A549 (cell line): ENCODE results near the gene ACAT2. TPM values are rescaled to one million over a fixed set of nuclear protein-coding genes. Genes with fewer than 3 reads are reported as not detected.
"Not testable (repeated sequence)": the region's sequence is repeated elsewhere in the genome, so short reads cannot be mapped to it uniquely, and the experiment has no call there.

Experiments
- ATAC-seq, 2 experiments: fragments of 200-7000 bp in 1 of 2; fragments of >200 bp in 1 of 2; cut with Nextera tagmentation in 1 of 2; cut with Tn5 transposase in 1 of 2; 3 replicates each; pipeline versions ENCODE4 v1.8.0 to v1.9.1; 2018 to 2020; ENCODE audit warnings: mild to moderate bottlenecking in 1 of 2, moderate library complexity in 1 of 2
- CTCF ChIA-PET: fragments of 300-600 bp; sonication (Branson Sonifier 250); formaldehyde crosslinking; extraction: SDS; loops from one replicate; lab custom pipeline; 2021; ENCODE audit warnings: antibody characterized with exemption, inconsistent platforms; lab: Yijun Ruan, JAX
- POLR2A ChIA-PET: fragments of 350-600 bp; formaldehyde crosslinking; extraction: SDS; loops from one replicate; lab custom pipeline; 2021; ENCODE audit warnings: antibody characterized with exemption, inconsistent platforms; lab: Yijun Ruan, JAX
- DNase-seq, 2 experiments: peaks; one replicate each; pipeline versions ENCODE4 v3.0.0 to v3.0.0-alpha.2; 2011 to 2016; ENCODE audit warnings: low read depth in 1 of 2, low spot score in 1 of 2
- FAIRE-seq: peaks from 2 replicates; lab custom pipeline; 2011; peaks lifted over from hg19 to GRCh38; lab: Jason Lieb, UNC
- H3K27ac ChIP-seq, 2 experiments: fragments of >200 bp; sonication (Bioruptor Twin); formaldehyde crosslinking; 3 replicates each; pipeline ENCODE4 v1.5.1; 2016 to 2017
- H3K4me1 ChIP-seq: fragments of >200 bp; sonication (Bioruptor Twin); formaldehyde crosslinking; 3 replicates; pipeline ENCODE4 v1.6.1; 2016
- H3K4me2 ChIP-seq: fragments of >200 bp; sonication (Bioruptor Twin); formaldehyde crosslinking; 3 replicates; pipeline ENCODE4 v1.6.1; 2016
- H3K4me3 ChIP-seq: fragments of >200 bp; sonication (Bioruptor Twin); formaldehyde crosslinking; 3 replicates; pipeline ENCODE4 v1.5.1; 2016
- H3K9me3 ChIP-seq: fragments of >200 bp; sonication (Bioruptor Twin); formaldehyde crosslinking; 3 replicates; pipeline ENCODE4 v1.6.1; 2016
- BCL3 ChIP-seq: fragments of >200 bp; sonication (Bioruptor Twin); formaldehyde crosslinking; IDR thresholded peaks from 3 replicates; pipeline ENCODE4 v1.6.1; 2016
- BHLHE40 ChIP-seq: IDR thresholded peaks from 2 replicates; pipeline ENCODE4 v1.6.1; 2012; ENCODE audit warnings: low read depth, low read length, inconsistent platforms
- CBX2 ChIP-seq: fragments of 200-600 bp; sonication (generic); IDR thresholded peaks from 2 replicates; pipeline ENCODE4 v1.6.1; 2016; ENCODE audit warnings: low read depth, mild to moderate bottlenecking, borderline replicate concordance
- CBX8 ChIP-seq: fragments of 200-600 bp; sonication (generic); IDR thresholded peaks from 2 replicates; pipeline ENCODE4 v1.6.1; 2016
- CEBPB ChIP-seq, 2 experiments: fragments of >200 bp in 1 of 2; sonication (Bioruptor Twin) in 1 of 2; formaldehyde crosslinking in 1 of 2; IDR thresholded peaks; 2 replicates each; pipeline ENCODE4 v1.6.1; 2012 to 2016
- CTCF ChIP-seq: fragments of >200 bp; sonication (Bioruptor Twin); formaldehyde crosslinking; IDR thresholded peaks from 3 replicates; pipeline ENCODE4 v1.5.1; 2016
- E2F6 ChIP-seq: IDR thresholded peaks from 2 replicates; pipeline ENCODE4 v1.6.1; 2012; ENCODE audit warnings: low read depth, borderline replicate concordance
- EHF ChIP-seq: fragments of 250-450 bp; sonication (Bioruptor Pico); IDR thresholded peaks from 2 replicates; pipeline ENCODE4 v1.5.0; 2020; ENCODE audit warnings: mild to moderate bottlenecking
- ELK1 ChIP-seq: fragments of 150-350 bp; IDR thresholded peaks from 2 replicates; pipeline ENCODE4 v1.6.1; 2014; ENCODE audit warnings: low read depth, mild to moderate bottlenecking, low read length
- GATA3 ChIP-seq: IDR thresholded peaks from 2 replicates; pipeline ENCODE4 v1.6.1; 2012; ENCODE audit warnings: borderline replicate concordance
- HOXA7 ChIP-seq: fragments of 250-450 bp; sonication (Bioruptor Pico); IDR thresholded peaks from 2 replicates; pipeline ENCODE4 v1.5.0; 2020; ENCODE audit warnings: mild to moderate bottlenecking, moderate library complexity
- JUN ChIP-seq, 2 experiments: fragments of >200 bp; sonication (Bioruptor Twin); formaldehyde crosslinking; IDR thresholded peaks; 2 replicates in 1 of 2; 3 replicates in 1 of 2; pipeline ENCODE4 v1.6.1; 2016 to 2017
- JUNB ChIP-seq: fragments of >200 bp; sonication (Bioruptor Twin); formaldehyde crosslinking; IDR thresholded peaks from 2 replicates; pipeline ENCODE4 v1.6.1; 2016
- NPAS2 ChIP-seq: fragments of 250-450 bp; sonication (Bioruptor Pico); IDR thresholded peaks from 2 replicates; pipeline ENCODE4 v1.8.0; 2022; ENCODE audit warnings: mild to moderate bottlenecking, moderate library complexity, borderline replicate concordance
- NR3C1 ChIP-seq: fragments of >200 bp; sonication (Bioruptor Twin); formaldehyde crosslinking; IDR thresholded peaks from 3 replicates; pipeline ENCODE4 v1.6.1; 2017
- PBX3 ChIP-seq: IDR thresholded peaks from 2 replicates; pipeline ENCODE4 v1.6.1; 2012
- PHF8 ChIP-seq: fragments of 200-600 bp; sonication (generic); IDR thresholded peaks from 2 replicates; pipeline ENCODE4 v1.6.1; 2016; ENCODE audit warnings: low read depth, mild to moderate bottlenecking, antibody characterized with exemption, moderate library complexity, borderline replicate concordance
- POLR2A ChIP-seq: IDR thresholded peaks from 2 replicates; pipeline ENCODE4 v1.6.1; 2012; ENCODE audit warnings: mild to moderate bottlenecking, low read length
- POLR2AphosphoS2 ChIP-seq: conservative IDR thresholded peaks from 2 replicates; pipeline ENCODE4 v1.6.1; 2012; ENCODE audit warnings: low read length, improper control_type of control experiment, inconsistent platforms
- RFX5 ChIP-seq: fragments of 450-650 bp; IDR thresholded peaks from 2 replicates; pipeline ENCODE4 v1.7.1; 2014; ENCODE audit warnings: antibody characterized with exemption, mild to moderate bottlenecking, moderate library complexity
- SMC3 ChIP-seq: fragments of >200 bp; sonication (Bioruptor Twin); formaldehyde crosslinking; IDR thresholded peaks from 3 replicates; pipeline ENCODE4 v1.6.1; 2018; ENCODE audit warnings: inconsistent platforms
- SREBF2 ChIP-seq: fragments of 450-650 bp; IDR thresholded peaks from 2 replicates; pipeline ENCODE4 v1.6.1; 2014; ENCODE audit warnings: mild to moderate bottlenecking, moderate library complexity
- TP53 ChIP-seq: fragments of 250-450 bp; sonication (Bioruptor Pico); IDR thresholded peaks from 2 replicates; pipeline ENCODE4 v1.5.0; 2021; ENCODE audit warnings: mild to moderate bottlenecking, moderate library complexity
- USF2 ChIP-seq: fragments of 450-650 bp; IDR thresholded peaks from 2 replicates; pipeline ENCODE4 v1.6.1; 2014; ENCODE audit warnings: antibody characterized with exemption
- WGBS: methylation state at CpG from one replicate; pipeline ENCODE4 v1.1.6; 2017; ENCODE audit errors: missing lambda C conversion rate; 5-methylcytosine and 5-hydroxymethylcytosine counted together
- polyA minus RNA-seq: library from RNA; depleted of rRNA, polyadenylated mRNA; stranded (reverse); fragments of >200 nt; gene quantifications from 2 replicates; pipeline ENCODE4 v1.2.3, GENCODE V29; 2011; rRNA and poly(A)+ RNA removed
- polyA plus RNA-seq, 4 experiments: library from polyadenylated mRNA; depleted of rRNA in 3 of 4; stranded (reverse); fragments of >200 nt; fragmentation: RNase III in 1 of 4; extraction: RNeasy Plus Mini Kit Qiagen cat#74134 plus additional on column Dnase treatment in 1 of 4; gene quantifications; 2 replicates in 3 of 4; 3 replicates in 1 of 4; pipeline ENCODE4 v1.2.3, GENCODE V29; 2011 to 2017

ACAT2 gene
- polyA plus RNA-seq (2011; rRNA removed) (37.3 and 45.5 TPM in 2 replicates), polyA plus RNA-seq (2017; fragmentation: RNase III; extraction: RNeasy Plus Mini Kit Qiagen cat#74134 plus additional on column Dnase treatment) (33.1 to 44.8 TPM (median 44.7 TPM) in 3 replicates), polyA minus RNA-seq (19.1 and 22.0 TPM in 2 replicates)
- 19.9 and 20.5 TPM in 2 replicates for polyA plus RNA-seq (2012; cell fraction: cytosol; rRNA removed)
- polyA plus RNA-seq (2012; cell fraction: nucleus; rRNA removed): 7.5 and 9.6 TPM in 2 replicates

- peak; percentile 97 to 98 for ATAC-seq
- CTCF ChIA-PET: interaction anchor here (1.0 kb wide), 2 partner anchors 10 to 41 kb away, joined by 3 to 4 read pairs; no protein-coding TSS in a partner anchor
- WGBS: 0% methylated on average over 13 of the region's 76 CpGs
- peak within 1 kb of the TSS; percentile 68 for H3K4me3 ChIP-seq
- POLR2A ChIA-PET: interaction anchor here (0.6 to 2.1 kb wide), 6 partner anchors 10 to 35 kb away, joined by 3 to 13 read pairs (median 4); partner anchors contain the start of genes MRPL18, TCP1 and WTAP
- TF ChIP-seq JUNB: no peak
- TF ChIP-seq POLR2AphosphoS2: no peak
- no peak for TF ChIP-seq USF2
- peak; percentile 30; the same call in 1 of the 3 replicates for TF ChIP-seq BCL3
- TF ChIP-seq SREBF2: no peak
- TF ChIP-seq E2F6: 0 out of 2 replicates have a peak, but pooled peaks have one; percentile 58
- no peak for TF ChIP-seq NPAS2
- no peak for TF ChIP-seq CBX8
- TF ChIP-seq SMC3: no peak
- peak; percentile 77 for TF ChIP-seq RFX5
- 0 out of 2 replicates have a peak, but pooled peaks have one; percentile 21 for TF ChIP-seq PHF8
- no peak for TF ChIP-seq HOXA7 (CRISPR knock-in tag)
- peak; percentile 70 for TF ChIP-seq POLR2A
- TF ChIP-seq JUN (IDR thresholded peaks at IDR 0.05): peak in 1 of 2 experiments; percentile 62; a peak in 1 of 5 replicates
- TF ChIP-seq PBX3: no peak
- no peak for TF ChIP-seq NR3C1
- no peak for TF ChIP-seq GATA3
- TF ChIP-seq, all 56 proteins: peak for 6
- Histone ChIP-seq H3K27ac (peak within 1 kb of the TSS; percentile 87 to 94), H3K9me3 (no peaks in the 10 kb centered on the region), H3K4me2 (peak within 1 kb of the TSS; percentile 87), H3K4me1 (peaks cover 14% of the 10 kb centered on the region)
- DNase-seq (peak; percentile 92 to 93), FAIRE-seq (no peak)
Measured at GRCh38 chr6:159761873-159762680, at the start of gene ACAT2. Gene ACAT2, plus strand, starts transcription at chr6:159762045. Its CDS starts 43 bp downstream, at chr6:159762088.

- H3K9me3 ChIP-seq, H3K4me2 ChIP-seq, ATAC-seq, DNase-seq, POLR2A ChIA-PET, H3K27ac ChIP-seq, H3K4me3 ChIP-seq, FAIRE-seq: not testable (repeated sequence)
- H3K4me1 ChIP-seq: peaks cover 20% of the 10 kb centered on the region
- CTCF ChIA-PET: interaction anchor here (0.8 kb wide), 1 partner anchor 26 kb away, joined by 3 read pairs; no protein-coding TSS in a partner anchor
- 62% methylated on average over 3 of the region's 3 CpGs for WGBS
Measured at GRCh38 chr6:159712389-159712788, 49.5 kb upstream of the ACAT2 start.

- H3K27ac ChIP-seq: no peak overlapping the region
- CTCF ChIA-PET: interaction anchor here (1.6 kb wide), 1 partner anchor 17 kb away, joined by 4 read pairs; no protein-coding TSS in a partner anchor
- H3K4me1 ChIP-seq: peaks cover 22% of the 10 kb centered on the region
- WGBS: 88% methylated on average over 7 of the region's 7 CpGs
- POLR2A ChIA-PET: no interaction called here
- no peaks in the 10 kb centered on the region for H3K9me3 ChIP-seq
- FAIRE-seq (no peak), ATAC-seq (no peak), DNase-seq (no peak)
- H3K4me2 ChIP-seq: no peak overlapping the region
- H3K4me3 ChIP-seq: no peak overlapping the region
- TF ChIP-seq BHLHE40 (no peak), EHF (CRISPR knock-in tag) (no peak), CEBPB (IDR thresholded peaks at IDR 0.05) (no peak), TP53 (CRISPR knock-in tag) (no peak), SREBF2 (no peak), USF2 (no peak), NR3C1 (no peak), ELK1 (no peak), CBX2 (no peak), CTCF (no peak)
Measured at GRCh38 chr6:159713984-159714383, 47.9 kb upstream of the ACAT2 start.
